Neuronal stem cell (in vitro differentiated cells): ENCODE measurements around the gene PPM1E.

ENCODE experiments used
- DNase-seq: peaks from one replicate; pipeline ENCODE4 v3.0.0-alpha.2; 2013; ENCODE audit warnings: low spot score
- H2AFZ ChIP-seq: one replicate; pipeline ENCODE4 v1.6.1; 2013; ENCODE audit warnings: mild to moderate bottlenecking, low read length, inconsistent platforms
- H2AK5ac ChIP-seq: 2 replicates; pipeline ENCODE4 v1.6.1; 2013; ENCODE audit warnings: low read depth, mild to moderate bottlenecking, inconsistent platforms, low read length, moderate library complexity, mixed read lengths
- H2BK120ac ChIP-seq: 2 replicates; pipeline ENCODE4 v1.6.1; 2013; ENCODE audit warnings: low read depth, mild to moderate bottlenecking, inconsistent platforms, low read length, moderate library complexity, mixed read lengths
- H2BK12ac ChIP-seq: one replicate; pipeline ENCODE4 v1.6.1; 2013; ENCODE audit warnings: low read length, inconsistent platforms
- H2BK15ac ChIP-seq: 2 replicates; pipeline ENCODE4 v1.6.1; 2013; ENCODE audit warnings: mild to moderate bottlenecking, low read length, inconsistent platforms, mixed read lengths
- H2BK5ac ChIP-seq: one replicate; pipeline ENCODE4 v1.6.1; 2013; ENCODE audit warnings: inconsistent platforms, mild to moderate bottlenecking, low read length, moderate library complexity
- H3K14ac ChIP-seq: one replicate; pipeline ENCODE4 v1.6.1; 2013; ENCODE audit warnings: low read length, inconsistent platforms
- H3K18ac ChIP-seq: 2 replicates; pipeline ENCODE4 v1.6.1; 2013; ENCODE audit warnings: low read length, inconsistent platforms
- H3K23ac ChIP-seq: 2 replicates; pipeline ENCODE4 v1.6.1; 2013; ENCODE audit warnings: low read depth, mild to moderate bottlenecking, mixed read lengths, low read length, inconsistent platforms; ENCODE audit not compliant: poor library complexity
- H3K27ac ChIP-seq: replicated peaks from 3 replicates; pipeline ENCODE4 v1.5.1; 2013; ENCODE audit warnings: low read length, inconsistent platforms
- H3K27me3 ChIP-seq, 3 experiments: 2 replicates each; pipeline ENCODE4 v1.6.1; 2013; ENCODE audit warnings: low read length in 3 of 3, mild to moderate bottlenecking in 2 of 3, inconsistent platforms in 1 of 3, low read depth in 1 of 3, mixed read lengths in 1 of 3, moderate library complexity in 1 of 3; ENCODE audit not compliant: control insufficient read depth in 3 of 3, insufficient read depth in 3 of 3
- H3K36me3 ChIP-seq, 2 donors: replicated peaks in 1 of 2; 2 replicates each; pipeline ENCODE4 v1.6.1; 2013; ENCODE audit warnings: low read length in 2 of 2; ENCODE audit not compliant: control insufficient read depth in 2 of 2, insufficient read depth in 2 of 2
- H3K4ac ChIP-seq: 2 replicates; pipeline ENCODE4 v1.6.1; 2013; ENCODE audit warnings: inconsistent platforms, mild to moderate bottlenecking, low read length, moderate library complexity
- H3K4me1 ChIP-seq, 2 donors: 1 replicate in 1 of 2; 2 replicates in 1 of 2; pipeline ENCODE4 v1.6.1; 2013; ENCODE audit warnings: low read length in 2 of 2, low read depth in 1 of 2; ENCODE audit not compliant: control insufficient read depth in 2 of 2, insufficient read depth in 1 of 2
- H3K4me2 ChIP-seq: one replicate; pipeline ENCODE4 v1.6.1; 2013; ENCODE audit warnings: mild to moderate bottlenecking, low read length, inconsistent platforms; ENCODE audit not compliant: insufficient read depth, poor library complexity, severe bottlenecking
- H3K4me3 ChIP-seq, 2 donors: 2 replicates each; pipeline ENCODE4 v1.5.1; 2013; ENCODE audit warnings: low read length in 2 of 2, mild to moderate bottlenecking in 2 of 2, inconsistent platforms in 1 of 2, moderate library complexity in 1 of 2
- H3K79me1 ChIP-seq: one replicate; pipeline ENCODE4 v1.6.1; 2013; ENCODE audit warnings: low read depth, mild to moderate bottlenecking, inconsistent platforms, low read length, moderate library complexity
- H3K9ac ChIP-seq: one replicate; pipeline ENCODE4 v1.6.1; 2013; ENCODE audit warnings: mild to moderate bottlenecking, low read depth, low read length, inconsistent platforms; ENCODE audit not compliant: poor library complexity
- H3K9me3 ChIP-seq, 2 donors: replicated peaks in 1 of 2; 2 replicates each; pipeline versions ENCODE3 to v1.6.1; 2013; ENCODE audit warnings: low read length in 2 of 2, mild to moderate bottlenecking in 2 of 2, inconsistent platforms in 1 of 2, low read depth in 1 of 2, mixed read lengths in 1 of 2, moderate library complexity in 1 of 2; ENCODE audit not compliant: control insufficient read depth in 2 of 2, insufficient read depth in 1 of 2
- H4K8ac ChIP-seq: one replicate; pipeline ENCODE4 v1.6.1; 2013; ENCODE audit warnings: low read depth, mild to moderate bottlenecking, inconsistent platforms, low read length, moderate library complexity
- H4K91ac ChIP-seq: one replicate; pipeline ENCODE4 v1.6.1; 2013; ENCODE audit warnings: low read length, low read depth, mild to moderate bottlenecking, inconsistent platforms; ENCODE audit not compliant: poor library complexity
- WGBS, 2 donors: extraction: QIAGEN DNeasy Blood & Tissue Kit; methylation state at CpG; one replicate each; pipeline ENCODE4 v1.1.7; 2013; ENCODE audit warnings: missing lambda C conversion rate in 2 of 2, mixed read lengths in 1 of 2; ENCODE audit not compliant: insufficient read length in 2 of 2, insufficient replicate concordance in 1 of 2; ENCODE audit errors: extremely low coverage in 2 of 2; 5-methylcytosine and 5-hydroxymethylcytosine counted together

The PPM1E gene

GRCh38 chr17:58991718-58992331 is 236.2 kb downstream of the PPM1E start:
- H2AK5ac ChIP-seq: no peak overlapping the region
- peaks cover 0 to 11% of the 10 kb centered on the region in 2 donors for H3K4me1 ChIP-seq
- no peak overlapping the region for H2BK120ac ChIP-seq
- H3K4ac ChIP-seq: no peak overlapping the region
- H3K36me3 ChIP-seq: peaks cover 0 to 5% of the 10 kb centered on the region in 2 donors
- H3K4me3 ChIP-seq: no peak overlapping the region
- no peak overlapping the region for H3K9ac ChIP-seq
- H2BK15ac ChIP-seq: no peak overlapping the region
- H3K9me3 ChIP-seq: no peaks in the 10 kb centered on the region
- H3K4me2 ChIP-seq: no peak overlapping the region
- no peak overlapping the region for H2AFZ ChIP-seq
- no peaks in the 10 kb centered on the region for H3K27me3 ChIP-seq
- no peak overlapping the region for H3K18ac ChIP-seq
- H4K8ac ChIP-seq: no peak overlapping the region
- DNase-seq: no peak
- no peaks in the 10 kb centered on the region for H3K79me1 ChIP-seq
- no peak overlapping the region for H2BK5ac ChIP-seq
- H3K23ac ChIP-seq: no peak overlapping the region
- no peak overlapping the region for H3K14ac ChIP-seq
- H3K27ac ChIP-seq: no peak overlapping the region
- H2BK12ac ChIP-seq: no peak overlapping the region
- no peak overlapping the region for H4K91ac ChIP-seq
- WGBS, 2 donors: no CpG with 5 or more reads among the region's 4 CpGs

DNA sequence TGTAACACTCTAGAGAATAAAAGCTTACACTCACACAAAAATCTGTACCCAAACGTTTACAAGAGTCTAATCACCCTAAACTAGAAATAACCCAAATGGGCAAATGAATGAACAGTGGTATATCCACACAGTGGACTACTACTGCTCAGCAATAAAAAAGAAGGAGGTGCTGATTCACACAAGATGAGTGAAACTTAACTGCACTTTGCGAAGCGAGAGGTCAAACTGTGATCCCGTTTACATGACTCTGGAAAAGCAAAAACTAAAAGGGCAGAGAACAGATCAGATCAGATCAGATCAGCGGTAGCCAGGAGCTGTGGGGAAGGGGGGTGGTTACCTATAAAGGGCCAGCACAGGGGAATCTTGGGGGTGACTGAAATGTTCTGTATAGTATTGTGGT is 237.7 kb downstream of the PPM1E start:
- Histone ChIP-seq H3K14ac (no peak overlapping the region), H3K4me2 (no peak overlapping the region), H2BK5ac (no peak overlapping the region), H3K27ac (no peak overlapping the region), H3K23ac (no peak overlapping the region), H2BK12ac (no peak overlapping the region), H2BK120ac (no peak overlapping the region), H3K79me1 (no peaks in the 10 kb centered on the region), H3K9me3 (no peaks in the 10 kb centered on the region), H3K36me3 (peaks cover 0 to 19% of the 10 kb centered on the region in 2 donors), H4K8ac (no peak overlapping the region), H3K9ac (no peak overlapping the region), H4K91ac (no peak overlapping the region), H3K27me3 (no peaks in the 10 kb centered on the region), H3K4me1 (peaks cover 0 to 4% of the 10 kb centered on the region in 2 donors), H3K4me3 (no peak overlapping the region), H3K4ac (no peak overlapping the region), H2BK15ac (no peak overlapping the region), H2AFZ (no peak overlapping the region), H3K18ac (no peak overlapping the region), H2AK5ac (no peak overlapping the region)
- no peak for DNase-seq
- no CpG with 5 or more reads among the region's 5 CpGs for WGBS, 2 donors

DNA sequence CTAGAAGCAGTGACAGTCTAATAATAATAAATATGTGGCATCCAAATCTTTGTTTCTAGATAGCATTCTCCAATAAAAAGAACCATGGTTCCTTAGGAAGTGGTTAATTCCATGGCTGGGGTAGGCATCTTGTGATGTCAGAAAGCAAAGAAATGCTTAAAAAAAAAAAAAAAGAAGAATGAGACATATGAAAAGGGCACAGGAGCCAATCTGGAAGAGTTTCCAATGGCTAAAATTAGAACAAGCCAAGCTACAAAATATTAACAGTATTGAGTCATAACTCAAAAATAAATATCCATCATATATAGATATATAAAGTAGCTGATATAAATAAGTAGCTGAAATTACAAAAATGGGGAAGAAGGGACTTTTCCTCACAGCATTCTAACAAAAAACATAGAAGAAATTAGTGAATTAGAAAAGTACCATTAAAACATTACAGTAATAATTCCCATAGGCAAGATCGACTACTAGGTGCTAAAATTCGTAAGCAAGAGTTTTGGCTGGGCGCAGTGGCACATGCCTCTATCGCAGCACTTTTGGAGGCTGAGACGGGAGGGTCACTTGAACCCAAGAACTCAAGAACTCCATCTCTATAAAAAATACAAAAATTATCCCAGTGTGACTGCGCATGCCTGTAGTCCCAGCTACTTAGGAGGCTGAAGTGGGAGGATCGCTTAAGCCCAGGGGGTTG is 239.7 kb downstream of the PPM1E start:
- Histone ChIP-seq H2AFZ (no peak overlapping the region), H3K9ac (no peak overlapping the region), H3K27me3 (no peaks in the 10 kb centered on the region), H2BK12ac (no peak overlapping the region), H2BK5ac (no peak overlapping the region), H4K91ac (no peak overlapping the region), H3K9me3 (no peaks in the 10 kb centered on the region), H4K8ac (no peak overlapping the region), H3K23ac (no peak overlapping the region), H2BK15ac (no peak overlapping the region), H3K4ac (no peak overlapping the region), H2BK120ac (no peak overlapping the region), H2AK5ac (no peak overlapping the region), H3K14ac (no peak overlapping the region), H3K4me2 (no peak overlapping the region), H3K27ac (no peak overlapping the region), H3K4me3 (no peak overlapping the region), H3K79me1 (no peaks in the 10 kb centered on the region), H3K36me3 (peaks cover 0 to 38% of the 10 kb centered on the region in 2 donors), H3K4me1 (peaks cover 0 to 2% of the 10 kb centered on the region in 2 donors), H3K18ac (no peak overlapping the region)
- no peak for DNase-seq
- WGBS, 2 donors: no CpG with 5 or more reads among the region's 7 CpGs

- Histone ChIP-seq H3K27ac (no peak overlapping the region), H3K27me3 (no peaks in the 10 kb centered on the region), H2AFZ (no peak overlapping the region), H4K8ac (no peak overlapping the region), H3K36me3 (peaks cover 0 to 49% of the 10 kb centered on the region in 2 donors), H3K14ac (no peak overlapping the region), H3K23ac (no peak overlapping the region), H2AK5ac (no peak overlapping the region), H3K4me3 (no peak overlapping the region), H3K4me1 (peaks cover 2 to 8% of the 10 kb centered on the region in 2 donors), H3K18ac (no peak overlapping the region), H2BK12ac (no peak overlapping the region), H3K4me2 (no peak overlapping the region), H2BK5ac (no peak overlapping the region), H2BK120ac (no peak overlapping the region), H2BK15ac (no peak overlapping the region), H3K9ac (no peak overlapping the region), H3K4ac (no peak overlapping the region), H3K9me3 (no peaks in the 10 kb centered on the region), H4K91ac (no peak overlapping the region), H3K79me1 (no peaks in the 10 kb centered on the region)
- no peak for DNase-seq
- no CpG with 5 or more reads among the region's 4 CpGs for WGBS, 2 donors
These were observed 241.3 kb downstream of the PPM1E start for GRCh38 chr17:58996968-58997367.
